Measurements from ENCODE around the gene IFNAR2.
"Not testable (repeated sequence)": the region's sequence is repeated elsewhere in the genome, so short reads cannot be mapped to it uniquely, and the experiment has no call there.

The IFNAR2 gene

DNA sequence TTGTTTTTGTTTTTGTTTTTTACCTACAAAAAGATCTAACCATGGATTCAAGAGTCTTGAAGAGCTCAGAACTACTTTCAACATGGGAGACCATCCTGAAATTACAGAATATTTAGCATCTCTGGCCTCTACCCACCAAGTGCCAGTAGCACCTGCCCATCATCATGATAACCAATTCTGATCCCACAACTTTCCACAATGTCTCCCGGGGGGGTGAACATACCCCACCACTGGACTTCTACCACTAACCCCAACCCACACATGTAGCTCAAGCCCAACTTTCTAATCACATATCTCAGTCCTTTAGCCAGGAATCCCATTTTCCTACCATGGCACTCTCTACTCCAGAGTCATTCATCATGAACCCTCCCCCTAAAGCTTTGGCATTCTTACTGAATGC is 15.7 kb upstream of the IFNAR2 start:
- no peak overlapping the region for H3K4me2 ChIP-seq (ENCODE audit: low read length)
- H3K27ac ChIP-seq (ENCODE audit: low read length) = no peak overlapping the region
- H3K79me2 ChIP-seq (ENCODE audit: low read length) = no peaks in the 10 kb centered on the region
- TF ChIP-seq, protein P1, sequence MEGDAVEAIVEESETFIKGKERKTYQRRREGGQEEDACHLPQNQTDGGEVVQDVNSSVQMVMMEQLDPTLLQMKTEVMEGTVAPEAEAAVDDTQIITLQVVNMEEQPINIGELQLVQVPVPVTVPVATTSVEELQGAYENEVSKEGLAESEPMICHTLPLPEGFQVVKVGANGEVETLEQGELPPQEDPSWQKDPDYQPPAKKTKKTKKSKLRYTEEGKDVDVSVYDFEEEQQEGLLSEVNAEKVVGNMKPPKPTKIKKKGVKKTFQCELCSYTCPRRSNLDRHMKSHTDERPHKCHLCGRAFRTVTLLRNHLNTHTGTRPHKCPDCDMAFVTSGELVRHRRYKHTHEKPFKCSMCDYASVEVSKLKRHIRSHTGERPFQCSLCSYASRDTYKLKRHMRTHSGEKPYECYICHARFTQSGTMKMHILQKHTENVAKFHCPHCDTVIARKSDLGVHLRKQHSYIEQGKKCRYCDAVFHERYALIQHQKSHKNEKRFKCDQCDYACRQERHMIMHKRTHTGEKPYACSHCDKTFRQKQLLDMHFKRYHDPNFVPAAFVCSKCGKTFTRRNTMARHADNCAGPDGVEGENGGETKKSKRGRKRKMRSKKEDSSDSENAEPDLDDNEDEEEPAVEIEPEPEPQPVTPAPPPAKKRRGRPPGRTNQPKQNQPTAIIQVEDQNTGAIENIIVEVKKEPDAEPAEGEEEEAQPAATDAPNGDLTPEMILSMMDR (IDR thresholded peaks at IDR 0.05; ENCODE audit: low read depth, low read length) = no peak
- no peak for TF ChIP-seq EZH2phosphoT487 (IDR thresholded peaks at IDR 0.05; ENCODE audit: low read depth)
- peaks cover 53% of the 10 kb centered on the region for H3K4me1 ChIP-seq (ENCODE audit: low read length)
- H3K36me3 ChIP-seq (replicated peaks; ENCODE audit: low read depth, low read length) = no peaks in the 10 kb centered on the region
- H3K9me3 ChIP-seq (ENCODE audit: insufficient read depth, low read length) = no peaks in the 10 kb centered on the region
- no peaks in the 10 kb centered on the region for H3K27me3 ChIP-seq (ENCODE audit: low read depth, low read length)
- no peak overlapping the region for H2AFZ ChIP-seq (ENCODE audit: low read depth, low read length)
- H3K4me3 ChIP-seq (ENCODE audit: low read length) = no peak overlapping the region
- H3K9ac ChIP-seq (ENCODE audit: low read length) = no peak overlapping the region
- no peaks in the 10 kb centered on the region for H4K20me1 ChIP-seq (ENCODE audit: insufficient read depth, low read length)

DNA sequence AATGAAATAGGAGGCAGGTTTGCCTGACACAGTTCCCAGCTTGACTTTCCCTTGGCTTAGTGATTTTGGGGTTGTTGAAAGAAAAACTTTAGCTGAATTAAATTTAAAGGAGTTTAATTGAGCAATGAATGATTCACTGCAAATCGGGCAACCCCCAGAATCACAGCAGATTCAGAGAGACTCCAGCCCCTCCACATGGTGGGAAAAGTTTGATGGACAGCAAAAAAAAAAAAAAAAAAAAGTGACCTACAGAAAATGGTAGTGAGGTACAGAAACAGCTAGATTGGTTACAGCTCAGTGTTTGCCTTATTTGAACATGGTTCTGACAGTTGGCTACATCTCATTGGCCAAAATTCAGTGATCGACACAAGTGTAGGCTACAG is 12.6 kb upstream of the IFNAR2 start:
- no peaks in the 10 kb centered on the region for H3K27me3 ChIP-seq (ENCODE audit: low read depth, low read length)
- no peak overlapping the region for H3K4me3 ChIP-seq (ENCODE audit: low read length)
- H3K79me2 ChIP-seq (ENCODE audit: low read length) = no peaks in the 10 kb centered on the region
- no peaks in the 10 kb centered on the region for H3K36me3 ChIP-seq (replicated peaks; ENCODE audit: low read depth, low read length)
- H3K4me2 ChIP-seq (ENCODE audit: low read length) = peak overlapping the region; percentile 94
- H3K4me1 ChIP-seq (ENCODE audit: low read length) = peaks cover 51% of the 10 kb centered on the region
- no peaks in the 10 kb centered on the region for H3K9me3 ChIP-seq (ENCODE audit: insufficient read depth, low read length)
- H3K9ac ChIP-seq (ENCODE audit: low read length) = peak overlapping the region; percentile 75; the same call in 1 of the 2 replicates
- peak overlapping the region; percentile 97 for H3K27ac ChIP-seq (ENCODE audit: low read length)
- TF ChIP-seq EZH2phosphoT487 (IDR thresholded peaks at IDR 0.05; ENCODE audit: low read depth) = no peak
- TF ChIP-seq, protein P1 (IDR thresholded peaks at IDR 0.05; ENCODE audit: low read depth, low read length) = no peak
- H2AFZ ChIP-seq (ENCODE audit: low read depth, low read length) = no peak overlapping the region
- no peaks in the 10 kb centered on the region for H4K20me1 ChIP-seq (ENCODE audit: insufficient read depth, low read length)

DNA sequence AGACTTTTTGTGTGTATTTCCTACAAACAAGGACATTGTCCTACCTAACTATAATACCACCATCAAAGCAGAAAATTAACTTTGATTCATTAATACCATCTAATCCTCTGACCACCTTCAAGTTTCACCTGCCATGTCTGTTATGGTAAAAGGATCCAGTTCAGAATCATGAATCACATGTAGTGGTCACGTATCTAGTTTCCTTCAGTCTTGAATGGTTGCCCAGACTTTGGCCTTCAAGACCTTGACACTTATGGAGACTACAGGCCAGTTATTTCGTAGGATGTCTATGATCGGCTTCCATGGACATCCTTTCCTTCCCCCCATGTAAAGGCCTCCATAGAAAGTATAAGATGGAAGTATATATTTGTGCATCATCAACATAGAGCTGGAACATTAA is 10.4 kb upstream of the IFNAR2 start:
- no peaks in the 10 kb centered on the region for H3K79me2 ChIP-seq (ENCODE audit: low read length)
- H3K27me3 ChIP-seq (ENCODE audit: low read depth, low read length) = no peaks in the 10 kb centered on the region
- H2AFZ ChIP-seq (ENCODE audit: low read depth, low read length) = no peak overlapping the region
- H3K36me3 ChIP-seq (replicated peaks; ENCODE audit: low read depth, low read length) = no peaks in the 10 kb centered on the region
- peaks cover 30% of the 10 kb centered on the region for H3K4me1 ChIP-seq (ENCODE audit: low read length)
- H3K27ac ChIP-seq (ENCODE audit: low read length) = no peak overlapping the region
- no peak overlapping the region for H3K4me2 ChIP-seq (ENCODE audit: low read length)
- no peak overlapping the region for H3K9ac ChIP-seq (ENCODE audit: low read length)
- no peaks in the 10 kb centered on the region for H4K20me1 ChIP-seq (ENCODE audit: insufficient read depth, low read length)
- H3K4me3 ChIP-seq (ENCODE audit: low read length) = no peak overlapping the region
- no peaks in the 10 kb centered on the region for H3K9me3 ChIP-seq (ENCODE audit: insufficient read depth, low read length)
- TF ChIP-seq, protein P1 (IDR thresholded peaks at IDR 0.05; ENCODE audit: low read depth, low read length) = no peak
- no peak for TF ChIP-seq EZH2phosphoT487 (IDR thresholded peaks at IDR 0.05; ENCODE audit: low read depth)

DNA sequence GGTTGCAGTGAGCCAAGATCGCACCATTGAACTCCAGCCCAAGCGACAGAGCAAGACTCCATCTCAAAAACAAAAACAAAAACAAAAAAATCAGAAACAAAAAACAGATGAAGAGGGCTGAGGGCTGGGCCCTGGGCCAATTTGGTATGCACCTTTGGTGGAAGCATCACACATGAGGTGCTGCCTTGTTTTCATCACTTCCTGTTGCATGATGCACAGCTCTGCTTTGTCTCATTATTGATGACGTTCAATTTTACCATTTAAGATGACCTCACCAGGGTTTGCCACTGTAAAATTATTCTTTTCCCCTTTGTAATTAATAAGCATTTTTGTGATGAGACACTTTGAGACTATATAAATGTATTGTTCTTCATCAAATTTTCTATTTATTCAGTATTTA is 9.8 kb upstream of the IFNAR2 start:
- no peak overlapping the region for H2AFZ ChIP-seq (ENCODE audit: low read depth, low read length)
- H3K4me3 ChIP-seq (ENCODE audit: low read length) = no peak overlapping the region
- no peaks in the 10 kb centered on the region for H3K9me3 ChIP-seq (ENCODE audit: insufficient read depth, low read length)
- H4K20me1 ChIP-seq (ENCODE audit: insufficient read depth, low read length) = no peaks in the 10 kb centered on the region
- no peaks in the 10 kb centered on the region for H3K36me3 ChIP-seq (replicated peaks; ENCODE audit: low read depth, low read length)
- H3K27me3 ChIP-seq (ENCODE audit: low read depth, low read length) = no peaks in the 10 kb centered on the region
- H3K79me2 ChIP-seq (ENCODE audit: low read length) = no peaks in the 10 kb centered on the region
- H3K4me2 ChIP-seq (ENCODE audit: low read length) = no peak overlapping the region
- peaks cover 25% of the 10 kb centered on the region for H3K4me1 ChIP-seq (ENCODE audit: low read length)
- H3K27ac ChIP-seq (ENCODE audit: low read length) = no peak overlapping the region
- no peak overlapping the region for H3K9ac ChIP-seq (ENCODE audit: low read length)
- TF ChIP-seq, protein P1 (IDR thresholded peaks at IDR 0.05; ENCODE audit: low read depth, low read length) = no peak
- no peak for TF ChIP-seq EZH2phosphoT487 (IDR thresholded peaks at IDR 0.05; ENCODE audit: low read depth)

DNA sequence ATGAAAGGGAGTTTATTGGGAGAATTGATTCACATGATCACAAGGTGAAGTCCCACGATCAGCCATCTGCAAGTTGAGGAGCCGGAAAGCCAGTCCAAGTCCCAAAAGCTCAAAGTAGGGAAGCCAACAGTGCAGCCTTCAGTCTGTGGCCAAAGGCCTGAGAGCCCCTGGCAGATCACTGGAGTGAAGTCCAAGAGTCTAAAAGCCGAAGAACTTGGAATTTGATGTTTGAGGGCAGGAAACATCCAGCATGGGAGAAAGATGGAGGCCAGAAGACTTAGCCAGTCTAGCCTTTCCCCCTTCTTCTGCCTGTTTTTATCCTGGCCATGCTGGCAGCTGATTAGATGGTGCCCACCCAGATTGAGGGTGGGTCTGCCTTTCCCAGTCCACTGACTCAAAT is 4.4 kb upstream of the IFNAR2 start:
- not testable (repeated sequence) for H3K9me3 ChIP-seq (ENCODE audit: insufficient read depth, low read length); H2AFZ ChIP-seq (ENCODE audit: low read depth, low read length); H3K36me3 ChIP-seq (replicated peaks; ENCODE audit: low read depth, low read length); H3K4me3 ChIP-seq (ENCODE audit: low read length); H4K20me1 ChIP-seq (ENCODE audit: insufficient read depth, low read length); H3K27me3 ChIP-seq (ENCODE audit: low read depth, low read length); H3K4me2 ChIP-seq (ENCODE audit: low read length); H3K27ac ChIP-seq (ENCODE audit: low read length); H3K9ac ChIP-seq (ENCODE audit: low read length); H3K79me2 ChIP-seq (ENCODE audit: low read length)
- H3K4me1 ChIP-seq (ENCODE audit: low read length) = peaks cover 13% of the 10 kb centered on the region

Measured in OCI-LY3 (cell line).